K562 (cell line): ENCODE data around the gene BAG1.

Source experiments
- CEBPB ChIP-seq: fragments of 450-650 bp; IDR thresholded peaks from 2 replicates; pipeline ENCODE4 v1.6.1; 2016; ENCODE audit warnings: missing genetic modification characterization, missing compliant biosample characterization
- CTCF ChIP-seq, 3 experiments: IDR thresholded peaks in 2 of 3; conservative IDR thresholded peaks in 1 of 3; 2 replicates each; pipeline ENCODE4 v1.5.1; 2011 to 2012; ENCODE audit warnings: low read length in 3 of 3, mild to moderate bottlenecking in 3 of 3, control low read depth in 2 of 3, improper control_type of control experiment in 1 of 3, inconsistent platforms in 1 of 3, low read depth in 1 of 3, mixed read lengths in 1 of 3, moderate library complexity in 1 of 3; ENCODE audit not compliant: insufficient read depth in 2 of 3
- NR1H2 ChIP-seq: sonication (generic); formaldehyde crosslinking; IDR thresholded peaks from 2 replicates; pipeline ENCODE4 v1.4.0; 2020; ENCODE audit warnings: mild to moderate bottlenecking, missing genetic modification reagents
- SFPQ ChIP-seq: fragments of 200-400 bp; formaldehyde crosslinking; IDR thresholded peaks from 2 replicates; pipeline ENCODE4 v1.6.1; 2017; ENCODE audit warnings: mild to moderate bottlenecking, low read depth, low read length, moderate library complexity
- ZNF274 ChIP-seq: IDR thresholded peaks from 2 replicates; pipeline ENCODE4 v1.6.1; 2011; ENCODE audit warnings: low read depth, mild to moderate bottlenecking, low read length, moderate library complexity, borderline replicate concordance
- ZNF282 ChIP-seq: sonication (generic); formaldehyde crosslinking; IDR thresholded peaks from 2 replicates; pipeline ENCODE4 v1.8.1; 2023; ENCODE audit warnings: missing genetic modification reagents
- TF ChIP-seq, protein P1 (sequence below): sonication (generic); formaldehyde crosslinking; IDR thresholded peaks from 2 replicates; pipeline ENCODE4 v1.5.0; 2020; ENCODE audit warnings: missing genetic modification reagents
- TF ChIP-seq, protein P2 (sequence below): fragments of 200-800 bp; sonication (Bioruptor generic); IDR thresholded peaks from 2 replicates; pipeline ENCODE4 v1.6.1; 2017; ENCODE audit warnings: missing genetic modification characterization, missing compliant biosample characterization
- TF ChIP-seq, protein P3 (sequence below): sonication (generic); formaldehyde crosslinking; IDR thresholded peaks from 2 replicates; pipeline ENCODE4 v1.8.0; 2023; ENCODE audit warnings: mild to moderate bottlenecking, missing genetic modification reagents

DNA sequence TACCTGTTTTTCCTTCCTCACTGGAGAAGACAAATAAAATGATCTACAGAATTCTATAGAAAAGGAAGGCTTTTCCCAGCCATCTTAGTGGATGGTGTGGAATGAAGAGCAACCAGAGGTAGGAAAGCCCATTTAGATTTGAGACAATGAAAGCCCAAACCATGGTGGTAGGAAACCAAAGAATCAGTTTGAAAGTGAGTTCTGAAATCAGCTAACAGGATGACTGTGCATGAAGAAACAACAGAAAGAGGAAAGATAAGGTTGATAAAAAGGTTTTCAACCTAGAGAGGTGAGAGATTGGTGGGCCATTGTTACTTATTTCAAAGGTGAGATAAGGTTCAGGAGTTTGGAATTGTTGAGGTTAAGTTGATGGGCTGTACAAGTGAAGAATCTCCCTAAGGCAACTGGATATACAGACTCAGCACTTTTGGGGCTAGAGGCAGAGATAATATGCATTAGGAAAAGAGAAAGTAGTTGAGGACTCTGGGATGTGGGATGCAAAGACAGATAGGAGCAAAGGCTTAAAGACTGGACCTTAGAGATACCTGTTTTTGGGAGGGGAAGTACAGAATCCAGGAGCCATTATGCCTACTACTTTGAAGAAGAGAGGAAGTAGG is 2.8 kb upstream of the BAG1 start:
- no peak for TF ChIP-seq SFPQ
- TF ChIP-seq, protein P1, sequence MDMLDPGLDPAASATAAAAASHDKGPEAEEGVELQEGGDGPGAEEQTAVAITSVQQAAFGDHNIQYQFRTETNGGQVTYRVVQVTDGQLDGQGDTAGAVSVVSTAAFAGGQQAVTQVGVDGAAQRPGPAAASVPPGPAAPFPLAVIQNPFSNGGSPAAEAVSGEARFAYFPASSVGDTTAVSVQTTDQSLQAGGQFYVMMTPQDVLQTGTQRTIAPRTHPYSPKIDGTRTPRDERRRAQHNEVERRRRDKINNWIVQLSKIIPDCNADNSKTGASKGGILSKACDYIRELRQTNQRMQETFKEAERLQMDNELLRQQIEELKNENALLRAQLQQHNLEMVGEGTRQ (CRISPR knock-in tag) = no peak
- no peak for TF ChIP-seq ZNF282 (CRISPR knock-in tag)
- TF ChIP-seq, protein P2, sequence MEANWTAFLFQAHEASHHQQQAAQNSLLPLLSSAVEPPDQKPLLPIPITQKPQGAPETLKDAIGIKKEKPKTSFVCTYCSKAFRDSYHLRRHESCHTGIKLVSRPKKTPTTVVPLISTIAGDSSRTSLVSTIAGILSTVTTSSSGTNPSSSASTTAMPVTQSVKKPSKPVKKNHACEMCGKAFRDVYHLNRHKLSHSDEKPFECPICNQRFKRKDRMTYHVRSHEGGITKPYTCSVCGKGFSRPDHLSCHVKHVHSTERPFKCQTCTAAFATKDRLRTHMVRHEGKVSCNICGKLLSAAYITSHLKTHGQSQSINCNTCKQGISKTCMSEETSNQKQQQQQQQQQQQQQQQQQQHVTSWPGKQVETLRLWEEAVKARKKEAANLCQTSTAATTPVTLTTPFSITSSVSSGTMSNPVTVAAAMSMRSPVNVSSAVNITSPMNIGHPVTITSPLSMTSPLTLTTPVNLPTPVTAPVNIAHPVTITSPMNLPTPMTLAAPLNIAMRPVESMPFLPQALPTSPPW (CRISPR knock-in tag) = no peak
- no peak for TF ChIP-seq ZNF274
- no peak for TF ChIP-seq CEBPB (tag)
- no peak for TF ChIP-seq NR1H2 (CRISPR knock-in tag)
- TF ChIP-seq, protein P3, sequence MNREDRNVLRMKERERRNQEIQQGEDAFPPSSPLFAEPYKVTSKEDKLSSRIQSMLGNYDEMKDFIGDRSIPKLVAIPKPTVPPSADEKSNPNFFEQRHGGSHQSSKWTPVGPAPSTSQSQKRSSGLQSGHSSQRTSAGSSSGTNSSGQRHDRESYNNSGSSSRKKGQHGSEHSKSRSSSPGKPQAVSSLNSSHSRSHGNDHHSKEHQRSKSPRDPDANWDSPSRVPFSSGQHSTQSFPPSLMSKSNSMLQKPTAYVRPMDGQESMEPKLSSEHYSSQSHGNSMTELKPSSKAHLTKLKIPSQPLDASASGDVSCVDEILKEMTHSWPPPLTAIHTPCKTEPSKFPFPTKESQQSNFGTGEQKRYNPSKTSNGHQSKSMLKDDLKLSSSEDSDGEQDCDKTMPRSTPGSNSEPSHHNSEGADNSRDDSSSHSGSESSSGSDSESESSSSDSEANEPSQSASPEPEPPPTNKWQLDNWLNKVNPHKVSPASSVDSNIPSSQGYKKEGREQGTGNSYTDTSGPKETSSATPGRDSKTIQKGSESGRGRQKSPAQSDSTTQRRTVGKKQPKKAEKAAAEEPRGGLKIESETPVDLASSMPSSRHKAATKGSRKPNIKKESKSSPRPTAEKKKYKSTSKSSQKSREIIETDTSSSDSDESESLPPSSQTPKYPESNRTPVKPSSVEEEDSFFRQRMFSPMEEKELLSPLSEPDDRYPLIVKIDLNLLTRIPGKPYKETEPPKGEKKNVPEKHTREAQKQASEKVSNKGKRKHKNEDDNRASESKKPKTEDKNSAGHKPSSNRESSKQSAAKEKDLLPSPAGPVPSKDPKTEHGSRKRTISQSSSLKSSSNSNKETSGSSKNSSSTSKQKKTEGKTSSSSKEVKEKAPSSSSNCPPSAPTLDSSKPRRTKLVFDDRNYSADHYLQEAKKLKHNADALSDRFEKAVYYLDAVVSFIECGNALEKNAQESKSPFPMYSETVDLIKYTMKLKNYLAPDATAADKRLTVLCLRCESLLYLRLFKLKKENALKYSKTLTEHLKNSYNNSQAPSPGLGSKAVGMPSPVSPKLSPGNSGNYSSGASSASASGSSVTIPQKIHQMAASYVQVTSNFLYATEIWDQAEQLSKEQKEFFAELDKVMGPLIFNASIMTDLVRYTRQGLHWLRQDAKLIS (CRISPR knock-in tag) = no peak
- TF ChIP-seq CTCF (IDR thresholded peaks at IDR 0.05 in 2 of 3, conservative IDR thresholded peaks at IDR 0.05 in 1 of 3; ENCODE audit: insufficient read depth in 2 of 3, low read depth in 1 of 3, low read length in 3 of 3) = no peak
